ENCODE results near the gene HOXC4.
"Not testable (repeated sequence)": the region's sequence is repeated elsewhere in the genome, so short reads cannot be mapped to it uniquely, and the experiment has no call there.

DNA sequence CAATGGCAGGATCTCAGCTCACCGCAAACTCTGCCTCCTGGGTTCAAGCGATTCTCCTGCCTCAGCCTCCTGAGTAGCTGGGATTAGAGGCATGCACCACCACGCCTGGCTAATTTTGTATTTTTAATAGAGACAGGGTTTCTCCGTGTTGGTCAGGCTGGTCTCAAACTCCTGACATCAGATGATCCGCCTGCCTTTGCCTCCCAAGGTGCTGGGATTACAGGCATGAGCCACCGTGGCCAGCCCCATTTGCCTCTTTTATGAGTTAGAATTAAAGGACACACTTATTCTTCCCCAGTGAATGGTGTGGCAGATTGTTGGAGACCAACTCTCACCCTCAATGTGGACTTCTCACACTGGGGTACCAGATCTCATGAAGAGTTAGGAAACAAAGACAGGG is 11.6 kb upstream of the HOXC4 start:
- TF ChIP-seq, protein P1, sequence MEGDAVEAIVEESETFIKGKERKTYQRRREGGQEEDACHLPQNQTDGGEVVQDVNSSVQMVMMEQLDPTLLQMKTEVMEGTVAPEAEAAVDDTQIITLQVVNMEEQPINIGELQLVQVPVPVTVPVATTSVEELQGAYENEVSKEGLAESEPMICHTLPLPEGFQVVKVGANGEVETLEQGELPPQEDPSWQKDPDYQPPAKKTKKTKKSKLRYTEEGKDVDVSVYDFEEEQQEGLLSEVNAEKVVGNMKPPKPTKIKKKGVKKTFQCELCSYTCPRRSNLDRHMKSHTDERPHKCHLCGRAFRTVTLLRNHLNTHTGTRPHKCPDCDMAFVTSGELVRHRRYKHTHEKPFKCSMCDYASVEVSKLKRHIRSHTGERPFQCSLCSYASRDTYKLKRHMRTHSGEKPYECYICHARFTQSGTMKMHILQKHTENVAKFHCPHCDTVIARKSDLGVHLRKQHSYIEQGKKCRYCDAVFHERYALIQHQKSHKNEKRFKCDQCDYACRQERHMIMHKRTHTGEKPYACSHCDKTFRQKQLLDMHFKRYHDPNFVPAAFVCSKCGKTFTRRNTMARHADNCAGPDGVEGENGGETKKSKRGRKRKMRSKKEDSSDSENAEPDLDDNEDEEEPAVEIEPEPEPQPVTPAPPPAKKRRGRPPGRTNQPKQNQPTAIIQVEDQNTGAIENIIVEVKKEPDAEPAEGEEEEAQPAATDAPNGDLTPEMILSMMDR (IDR thresholded peaks at IDR 0.05): not testable (repeated sequence)
- TF ChIP-seq POLR2AphosphoS5, POLR2A, EP300 (IDR thresholded peaks at IDR 0.05): not testable (repeated sequence)
